ENCODE results near the gene THBS1.

DNA sequence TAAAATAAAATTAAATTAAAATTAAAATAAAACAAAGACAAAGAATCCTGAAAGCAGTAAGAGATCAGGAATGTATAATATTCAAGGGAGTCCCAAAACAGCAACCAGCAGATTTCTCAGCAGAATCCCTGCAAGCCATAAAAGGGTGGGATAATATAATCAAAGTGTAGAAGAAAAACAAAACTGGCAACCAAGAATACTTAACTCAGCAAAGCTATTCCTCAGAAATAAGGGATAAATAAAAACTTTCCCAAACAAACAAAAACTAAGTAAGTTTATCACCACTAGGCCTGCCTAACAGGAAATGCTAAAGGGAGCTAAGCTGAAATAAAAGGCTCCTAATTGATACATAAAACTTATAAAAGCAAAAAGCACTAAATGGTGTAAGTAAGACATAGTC, 29.8 kb downstream of the THBS1 start:
- TF ChIP-seq, protein P1, sequence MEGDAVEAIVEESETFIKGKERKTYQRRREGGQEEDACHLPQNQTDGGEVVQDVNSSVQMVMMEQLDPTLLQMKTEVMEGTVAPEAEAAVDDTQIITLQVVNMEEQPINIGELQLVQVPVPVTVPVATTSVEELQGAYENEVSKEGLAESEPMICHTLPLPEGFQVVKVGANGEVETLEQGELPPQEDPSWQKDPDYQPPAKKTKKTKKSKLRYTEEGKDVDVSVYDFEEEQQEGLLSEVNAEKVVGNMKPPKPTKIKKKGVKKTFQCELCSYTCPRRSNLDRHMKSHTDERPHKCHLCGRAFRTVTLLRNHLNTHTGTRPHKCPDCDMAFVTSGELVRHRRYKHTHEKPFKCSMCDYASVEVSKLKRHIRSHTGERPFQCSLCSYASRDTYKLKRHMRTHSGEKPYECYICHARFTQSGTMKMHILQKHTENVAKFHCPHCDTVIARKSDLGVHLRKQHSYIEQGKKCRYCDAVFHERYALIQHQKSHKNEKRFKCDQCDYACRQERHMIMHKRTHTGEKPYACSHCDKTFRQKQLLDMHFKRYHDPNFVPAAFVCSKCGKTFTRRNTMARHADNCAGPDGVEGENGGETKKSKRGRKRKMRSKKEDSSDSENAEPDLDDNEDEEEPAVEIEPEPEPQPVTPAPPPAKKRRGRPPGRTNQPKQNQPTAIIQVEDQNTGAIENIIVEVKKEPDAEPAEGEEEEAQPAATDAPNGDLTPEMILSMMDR (IDR thresholded peaks at IDR 0.05) = no peak
- no peak for TF ChIP-seq POLR2A (IDR thresholded peaks at IDR 0.05)

All from uterus (tissue), 2 donors.